Measurements from ENCODE around the gene GALNT7. TPM values are rescaled to one million over a fixed set of nuclear protein-coding genes. Genes with fewer than 3 reads are reported as not detected.

The GALNT7 gene
- polyA plus RNA-seq, 3 donors = 4.7 to 11.8 (median 6.3) TPM

- WGBS, 3 donors = 96 to 97% (median 97%) methylated on average over 3 of the region's 3 CpGs
- no peak overlapping the region for H3K27ac ChIP-seq (ENCODE audit: low read depth, low read length)
These were observed 139.2 kb downstream of the GALNT7 start for GRCh38 chr4:173307778-173308177.

DNA sequence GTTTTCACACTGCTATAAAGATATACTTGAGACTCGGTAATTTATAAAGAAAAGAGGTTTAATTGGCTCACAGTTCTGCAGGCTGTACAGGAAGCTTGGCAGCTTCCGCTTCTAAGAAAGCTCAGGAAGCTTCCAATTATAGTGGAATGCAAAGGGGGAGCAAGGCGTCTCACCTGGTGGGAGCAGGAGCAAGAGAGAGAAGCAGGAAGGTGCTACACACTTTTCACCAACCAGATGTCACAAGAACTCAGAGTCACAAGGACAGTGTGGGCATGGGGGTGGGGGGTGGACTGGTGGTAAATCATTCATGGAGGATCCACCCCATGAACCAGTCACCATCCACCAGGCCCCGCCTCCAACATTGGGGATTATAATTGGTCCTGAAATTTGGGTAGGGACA lies 142.8 kb downstream of the GALNT7 start:
- H3K27ac ChIP-seq (ENCODE audit: low read depth, low read length) = no peak overlapping the region
- 82 to 99% (median 87%) methylated on average over 4 of the region's 4 CpGs for whole genome bisulfite sequencing, 3 donors

- WGBS, 3 donors = 72 to 87% (median 85%) methylated on average over 3 of the region's 3 CpGs
- H3K27ac ChIP-seq (ENCODE audit: low read depth, low read length) = no peak overlapping the region
These were observed 146.1 kb downstream of the GALNT7 start for GRCh38 chr4:173314715-173315114.

- 68 to 79% (median 70%) methylated on average over 2 of the region's 2 CpGs for WGBS, 3 donors
- no peak overlapping the region for H3K27ac ChIP-seq (ENCODE audit: low read depth, low read length)
These were observed 147.4 kb downstream of the GALNT7 start for GRCh38 chr4:173316060-173316459.

- no peak overlapping the region for H3K27ac ChIP-seq (ENCODE audit: low read depth, low read length)
- 76 to 85% (median 85%) methylated on average over 3 of the region's 3 CpGs for WGBS, 3 donors
These were observed 148.4 kb downstream of the GALNT7 start for GRCh38 chr4:173317004-173317403.

GRCh38 chr4:173318240-173318639 lies 149.6 kb downstream of the GALNT7 start:
- H3K27ac ChIP-seq (ENCODE audit: low read depth, low read length) = no peak overlapping the region

DNA sequence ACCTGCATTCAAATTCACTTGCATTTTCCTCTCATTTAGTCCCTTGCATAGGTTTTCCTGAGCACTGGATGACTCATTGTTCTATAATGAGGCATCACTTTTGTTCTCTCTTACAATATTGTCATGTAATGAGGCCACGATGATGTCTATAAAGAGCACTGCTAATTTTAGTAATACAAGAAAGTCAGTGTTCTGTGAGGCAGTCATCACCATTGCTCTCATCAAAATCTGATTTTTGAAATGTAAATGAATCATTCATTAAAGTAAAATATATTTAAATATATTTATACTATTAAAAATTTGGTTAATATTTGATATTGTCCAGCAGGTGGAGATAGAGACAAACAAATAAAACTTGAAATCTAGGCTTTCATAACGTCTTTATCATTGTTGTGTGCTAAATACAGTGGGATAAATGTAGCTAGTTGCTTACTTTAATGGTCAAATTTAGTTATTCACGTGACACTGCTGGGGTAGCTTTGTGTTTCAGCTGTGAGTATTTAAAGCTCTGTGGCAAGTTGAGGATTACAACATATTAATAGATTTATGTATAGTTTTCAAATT lies 150.1 kb downstream of the GALNT7 start:
- no peak overlapping the region for H3K27ac ChIP-seq (ENCODE audit: low read depth, low read length)
- WGBS, 3 donors = 20 to 31% (median 27%) methylated on average over 3 of the region's 3 CpGs

DNA sequence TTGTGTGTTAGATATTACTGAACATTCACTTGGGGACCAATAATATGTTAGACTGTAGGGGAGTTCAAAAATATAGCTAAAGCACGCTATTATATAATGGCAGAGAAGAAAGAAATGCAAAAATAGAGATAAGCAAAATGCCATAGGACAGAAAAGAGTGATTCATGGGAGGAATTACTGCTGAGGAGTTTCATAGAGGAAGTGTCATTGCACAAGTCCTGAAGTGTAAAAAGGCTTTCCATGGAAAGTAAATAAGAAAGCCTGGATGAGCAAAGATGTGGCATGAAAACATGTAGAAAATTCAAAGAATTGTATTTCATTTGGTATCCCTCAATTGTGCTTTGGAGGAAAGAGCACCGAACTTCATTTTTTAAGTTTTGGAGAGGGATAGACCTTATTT lies 151.1 kb downstream of the GALNT7 start:
- 87 to 91% (median 89%) methylated on average over 2 of the region's 2 CpGs for WGBS, 3 donors
- no peak overlapping the region for H3K27ac ChIP-seq (ENCODE audit: low read depth, low read length)

DNA sequence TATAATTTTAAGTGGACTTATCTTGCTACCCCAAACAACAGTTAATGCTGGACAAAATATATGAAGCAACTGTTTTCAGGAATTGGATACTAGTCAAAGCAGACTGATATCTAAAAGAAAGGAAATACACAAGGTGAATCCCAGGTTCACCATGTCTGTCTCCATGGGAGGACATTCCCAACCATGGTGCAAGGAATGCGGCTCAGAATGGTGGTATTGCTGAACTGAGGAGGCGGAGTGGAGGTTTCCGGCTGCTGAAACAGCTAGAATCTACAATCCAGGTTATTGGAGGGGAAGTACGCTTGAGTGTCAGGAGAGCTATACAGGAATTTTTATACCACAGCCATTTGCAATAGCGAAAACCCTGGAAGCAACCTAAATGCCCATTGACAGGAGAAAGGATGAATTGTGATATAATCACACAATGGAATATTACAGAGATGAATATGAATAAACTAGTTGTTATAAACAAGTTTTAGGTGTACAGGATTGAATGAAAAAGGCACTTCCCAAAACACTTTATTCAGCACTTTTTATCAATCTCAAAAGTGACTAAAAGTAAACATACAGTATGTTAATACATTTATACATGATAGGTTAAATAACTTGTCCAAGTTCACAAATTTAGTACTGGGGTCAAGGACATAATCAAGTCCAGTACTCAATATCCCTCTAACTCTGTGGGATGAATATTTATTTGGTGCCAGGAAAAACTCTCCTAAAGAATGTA lies 156.6 kb downstream of the GALNT7 start:
- no peak overlapping the region for H3K27ac ChIP-seq (ENCODE audit: low read depth, low read length)
- WGBS, 3 donors = 96 to 99% (median 99%) methylated on average over 5 of the region's 5 CpGs

GRCh38 chr4:173328236-173328901 lies 159.8 kb downstream of the GALNT7 start:
- H3K27ac ChIP-seq (ENCODE audit: low read depth, low read length) = no peak overlapping the region
- WGBS, 3 donors = 89 to 94% (median 92%) methylated on average over 5 of the region's 5 CpGs

GRCh38 chr4:173330590-173330989 lies 162.0 kb downstream of the GALNT7 start:
- WGBS, 3 donors = 85 to 93% (median 90%) methylated on average over 2 of the region's 2 CpGs
- no peak overlapping the region for H3K27ac ChIP-seq (ENCODE audit: low read depth, low read length)

- WGBS, 3 donors = 19 to 61% (median 29%) methylated on average over 6 of the region's 6 CpGs
- H3K27ac ChIP-seq (ENCODE audit: low read depth, low read length) = no peak overlapping the region
These were observed 163.4 kb downstream of the GALNT7 start for GRCh38 chr4:173332021-173332487.

- WGBS, 3 donors = 4 to 8% (median 7%) methylated on average over 21 of the region's 21 CpGs
- H3K27ac ChIP-seq (ENCODE audit: low read depth, low read length) = no peak overlapping the region
These were observed 164.5 kb downstream of the GALNT7 start for GRCh38 chr4:173332963-173333657.

- 0 to 1% (median 0%) methylated on average over 20 to 52 of the region's 53 CpGs for WGBS, 3 donors
- no peak overlapping the region for H3K27ac ChIP-seq (ENCODE audit: low read depth, low read length)
These were observed 165.1 kb downstream of the GALNT7 start for GRCh38 chr4:173333658-173334084.

- H3K27ac ChIP-seq (ENCODE audit: low read depth, low read length) = peak within 1 kb of the TSS; percentile 21
- 0 to 1% (median 0%) methylated on average over 61 of the region's 61 CpGs for WGBS, 3 donors
These were observed 165.7 kb downstream of the GALNT7 start, which contains the start of gene HMGB2 for GRCh38 chr4:173334085-173334890. Gene HMGB2 (minus strand): TSS chr4:173334358. CDS start chr4:173333649, 709 bp downstream.

DNA sequence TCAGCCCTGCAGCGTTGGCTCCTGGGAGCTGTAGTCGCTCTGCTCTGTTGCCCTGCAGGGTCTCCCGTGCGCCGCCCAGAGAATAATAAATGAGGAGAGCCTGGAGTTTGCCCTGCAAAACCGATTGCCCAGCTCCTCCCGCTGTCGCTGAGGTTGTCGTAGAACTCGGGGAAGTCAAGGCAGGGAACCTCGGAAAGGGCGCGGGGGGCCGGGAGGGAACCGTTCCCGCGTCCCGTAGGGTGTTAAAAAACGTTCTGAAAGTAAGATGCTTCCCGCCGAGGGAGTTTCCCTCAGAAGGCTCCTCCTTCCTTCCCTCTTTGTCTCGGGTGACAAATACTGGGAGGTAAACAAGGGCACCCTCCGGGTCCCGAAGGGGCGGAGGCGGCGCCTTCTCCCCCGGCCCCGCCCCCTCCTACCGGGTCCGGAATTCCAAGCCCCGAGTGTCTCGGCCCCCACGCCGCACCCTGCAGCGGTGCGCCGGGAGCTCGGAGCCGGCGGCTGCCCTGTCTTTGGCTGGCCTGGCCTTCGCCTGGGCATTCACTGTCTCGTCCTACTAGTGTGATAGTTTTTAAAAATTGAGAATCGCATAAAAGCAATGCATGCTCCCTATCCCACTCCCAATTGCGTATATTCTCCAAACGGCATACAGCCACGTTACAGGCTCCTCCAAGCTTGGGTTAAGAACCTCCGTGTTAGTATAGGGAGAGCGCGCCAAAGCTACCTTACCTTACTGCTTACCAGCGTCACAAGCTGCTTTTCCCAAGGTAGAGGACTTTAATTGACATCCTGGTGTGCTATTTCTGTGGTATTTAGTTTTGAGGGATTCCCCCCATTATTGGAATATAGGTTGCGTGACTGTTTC lies 166.5 kb downstream of the GALNT7 start:
- no peak overlapping the region for H3K27ac ChIP-seq (ENCODE audit: low read depth, low read length)
- WGBS, 3 donors = 1 to 3% (median 2%) methylated on average over 48 to 52 of the region's 52 CpGs

GRCh38 chr4:173337463-173337862 lies 168.9 kb downstream of the GALNT7 start:
- 95 to 99% (median 96%) methylated on average over 2 of the region's 2 CpGs for WGBS, 3 donors
- H3K27ac ChIP-seq (ENCODE audit: low read depth, low read length) = no peak overlapping the region

All from adipose tissue (tissue), 3 donors.